Chondrocyte (in vitro differentiated cells): Measurements from ENCODE around the gene ERP44. TPM values are rescaled to one million over a fixed set of nuclear protein-coding genes. Genes with fewer than 3 reads are reported as not detected.

ENCODE experiments used
- DNase-seq: peaks from one replicate; pipeline ENCODE4 v3.0.0; 2021; ENCODE audit warnings: mixed read lengths, low spot score
- H3K27ac Mint-ChIP-seq: one replicate; pipeline ENCODE4 v1.8.0; 2021; ENCODE audit warnings: mild to moderate bottlenecking, moderate library complexity, mixed read lengths; ENCODE audit not compliant: unreplicated experiment
- H3K27me3 Mint-ChIP-seq: 2 replicates; pipeline ENCODE4 v1.8.0; 2021; ENCODE audit warnings: low read depth, mixed read lengths
- H3K36me3 Mint-ChIP-seq: 2 replicates; pipeline ENCODE4 v1.8.0; 2021; ENCODE audit warnings: low read depth, mixed read lengths
- H3K4me1 Mint-ChIP-seq: 2 replicates; pipeline ENCODE4 v1.8.0; 2021; ENCODE audit warnings: low read depth, mild to moderate bottlenecking, mixed read lengths
- H3K4me3 Mint-ChIP-seq: one replicate; pipeline ENCODE4 v1.8.0; 2021; ENCODE audit warnings: mild to moderate bottlenecking, moderate library complexity, mixed read lengths; ENCODE audit not compliant: unreplicated experiment
- H3K9me3 Mint-ChIP-seq: 2 replicates; pipeline ENCODE4 v1.8.0; 2021; ENCODE audit warnings: low read depth, mixed read lengths
- CTCF ChIP-seq: fragments of 200-600 bp; sonication (generic); IDR thresholded peaks from 2 replicates; pipeline ENCODE4 v1.5.0; 2021; ENCODE audit warnings: antibody characterized with exemption, mild to moderate bottlenecking, moderate library complexity
- total RNA-seq: library from RNA; stranded (reverse); gene quantifications from 3 replicates; pipeline ENCODE4 v1.2.1, GENCODE V29; 2021

The ERP44 gene
- total RNA-seq, 1 donor from 2014 or later, result 16.6 TPM

- Mint-ChIP-seq H3K4me3 (no peak overlapping the region), H3K9me3 (peaks cover 21% of the 10 kb centered on the region), H3K4me1 (peaks cover 9% of the 10 kb centered on the region), H3K36me3 (peaks cover 21% of the 10 kb centered on the region), H3K27ac (no peak overlapping the region), H3K27me3 (no peaks in the 10 kb centered on the region)
- DNase-seq, result no peak
- TF ChIP-seq CTCF, result no peak
These were observed 169.1 kb downstream of the ERP44 start for GRCh38 chr9:99929652-99930051.

Other genes starting within 250 kb of the ERP44 start
- gene STX17, start 192.3 kb downstream of the ERP44 start, total RNA-seq, result 19.4 to 22.5 TPM (median 20.2 TPM) in 3 replicates
- 16.0 to 23.7 TPM (median 16.2 TPM) in 3 replicates for gene INVS, start 243 bp upstream of the ERP44 start, total RNA-seq